ENCODE results near the gene CSTF3. TPM values are rescaled to one million over a fixed set of nuclear protein-coding genes. Genes with fewer than 3 reads are reported as not detected.

Gene CSTF3
- total and polyA plus RNA-seq, 10 of the 15 experiments (the other 5 are each of a cell fraction or from before 2014, with no cell fraction given): 25.4 to 63.5 (median 49.5) TPM

DNA sequence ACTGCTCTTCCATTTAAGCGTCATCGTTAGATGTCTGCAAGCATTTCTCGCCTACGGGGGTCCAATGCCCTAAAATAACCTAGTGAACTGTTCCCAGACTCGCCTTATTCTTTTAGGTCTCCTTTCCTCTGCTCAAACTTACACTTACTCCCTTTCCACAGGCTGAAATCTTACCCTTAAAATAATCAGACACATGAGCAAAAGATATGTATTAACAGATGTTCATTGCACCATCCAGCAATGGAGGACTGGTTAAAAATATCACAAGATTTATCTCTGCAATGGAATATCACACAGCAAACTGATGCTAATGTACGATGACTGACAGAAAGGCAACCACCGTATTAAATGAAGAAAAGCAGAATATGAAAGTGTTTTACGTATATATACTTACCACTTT lies 1.6 kb upstream of the CSTF3 start:
- ChIA-PET CTCF (interaction anchor here (1.6 to 5.5 kb wide), 2 partner anchors 166 to 580 kb away, joined by 4 to 134 read pairs; no protein-coding TSS in a partner anchor), RAD21 (ENCODE audit: unreplicated experiment) (interaction anchor here (1.7 kb wide), 1 partner anchor 163 kb away, joined by 7 read pairs; no protein-coding TSS in a partner anchor), POLR2A (no interaction called here), SMC1A (ENCODE audit: uncharacterized antibody, unreplicated experiment) (interaction anchor here (2.0 to 5.3 kb wide), 2 partner anchors 159 to 167 kb away, joined by 8 to 44 read pairs; no protein-coding TSS in a partner anchor)
- no peaks in the 10 kb centered on the region for H4K20me1 ChIP-seq (ENCODE audit: control insufficient read depth, insufficient read depth)
- DNase-seq (ENCODE audit: low read depth, low spot score): no peak
- H2AFZ ChIP-seq (ENCODE audit: control insufficient read depth, low read depth, low read length): no peak overlapping the region
- no peaks in the 10 kb centered on the region; the same call in 2 of the 3 replicates for H3K9me3 ChIP-seq (replicated peaks; ENCODE audit: control insufficient read depth, insufficient read depth, low read length)
- no peak for ATAC-seq
- in situ Hi-C loops (cut with MboI): no loop called here
- no peak for FAIRE-seq
- H3K27me3 ChIP-seq (replicated peaks in 1 of 2; ENCODE audit: control insufficient read depth in 2 of 2, insufficient read depth in 2 of 2, low read length in 1 of 2): no peaks in the 10 kb centered on the region
- no peak overlapping the region for H3K4me2 ChIP-seq (ENCODE audit: control insufficient read depth, insufficient read depth)
- 96% methylated on average over 8 of the region's 8 CpGs for WGBS (ENCODE audit: insufficient coverage, insufficient replicate concordance, low lambda C conversion rate, missing lambda C conversion rate)
- no peaks in the 10 kb centered on the region for H3K36me3 ChIP-seq (ENCODE audit: control insufficient read depth in 2 of 2, insufficient read depth in 2 of 2, low read length in 1 of 2)
- no peak overlapping the region for H3K27ac ChIP-seq (ENCODE audit: control insufficient read depth, insufficient read depth)
- H3K79me2 ChIP-seq (ENCODE audit: control insufficient read depth, insufficient read depth, low read length): peaks cover 45% of the 10 kb centered on the region
- no peak overlapping the region for H3K4me3 ChIP-seq
- BruUV-seq (replicated peaks): no TSS peak
- intact Hi-C loops (cut with micrococcal nuclease; ENCODE audit: unreplicated experiment): no loop called here
- no peak overlapping the region for H3K9ac ChIP-seq (ENCODE audit: control insufficient read depth, insufficient read depth, low read length)
- TF ChIP-seq LARP7 (IDR thresholded peaks at IDR 0.05): no peak
- no peak for TF ChIP-seq BCL11A (IDR thresholded peaks at IDR 0.05; ENCODE audit: low read depth, low read length)
- TF ChIP-seq CBX3 (IDR thresholded peaks at IDR 0.05; ENCODE audit: borderline replicate concordance, low read depth): no peak
- TF ChIP-seq RAD51 (IDR thresholded peaks at IDR 0.05): no peak
- TF ChIP-seq CREM (IDR thresholded peaks at IDR 0.05; ENCODE audit: low read depth): no peak
- TF ChIP-seq, protein P1, sequence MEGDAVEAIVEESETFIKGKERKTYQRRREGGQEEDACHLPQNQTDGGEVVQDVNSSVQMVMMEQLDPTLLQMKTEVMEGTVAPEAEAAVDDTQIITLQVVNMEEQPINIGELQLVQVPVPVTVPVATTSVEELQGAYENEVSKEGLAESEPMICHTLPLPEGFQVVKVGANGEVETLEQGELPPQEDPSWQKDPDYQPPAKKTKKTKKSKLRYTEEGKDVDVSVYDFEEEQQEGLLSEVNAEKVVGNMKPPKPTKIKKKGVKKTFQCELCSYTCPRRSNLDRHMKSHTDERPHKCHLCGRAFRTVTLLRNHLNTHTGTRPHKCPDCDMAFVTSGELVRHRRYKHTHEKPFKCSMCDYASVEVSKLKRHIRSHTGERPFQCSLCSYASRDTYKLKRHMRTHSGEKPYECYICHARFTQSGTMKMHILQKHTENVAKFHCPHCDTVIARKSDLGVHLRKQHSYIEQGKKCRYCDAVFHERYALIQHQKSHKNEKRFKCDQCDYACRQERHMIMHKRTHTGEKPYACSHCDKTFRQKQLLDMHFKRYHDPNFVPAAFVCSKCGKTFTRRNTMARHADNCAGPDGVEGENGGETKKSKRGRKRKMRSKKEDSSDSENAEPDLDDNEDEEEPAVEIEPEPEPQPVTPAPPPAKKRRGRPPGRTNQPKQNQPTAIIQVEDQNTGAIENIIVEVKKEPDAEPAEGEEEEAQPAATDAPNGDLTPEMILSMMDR (IDR thresholded peaks at IDR 0.05 in 2 of 3, conservative IDR thresholded peaks at IDR 0.05 in 1 of 3; ENCODE audit: control insufficient read depth in 2 of 3, extremely low read depth in 1 of 3, insufficient read depth in 1 of 3, low read depth in 3 of 3, low read length in 3 of 3): no peak
- no peak for TF ChIP-seq NR2F1 (conservative IDR thresholded peaks at IDR 0.05)
- no peak for TF ChIP-seq POLR2A (IDR thresholded peaks at IDR 0.05; ENCODE audit: low read depth, low read length)
- TF ChIP-seq DPF2 (IDR thresholded peaks at IDR 0.05): no peak
- no peak for TF ChIP-seq MYB (IDR thresholded peaks at IDR 0.05; ENCODE audit: borderline replicate concordance, low read depth, low read length)
- no peak for TF ChIP-seq EED (IDR thresholded peaks at IDR 0.05; ENCODE audit: low read depth)
- TF ChIP-seq KAT2A (conservative IDR thresholded peaks at IDR 0.05; ENCODE audit: control insufficient read depth, low read depth, low read length): no peak
- TF ChIP-seq, protein P2, sequence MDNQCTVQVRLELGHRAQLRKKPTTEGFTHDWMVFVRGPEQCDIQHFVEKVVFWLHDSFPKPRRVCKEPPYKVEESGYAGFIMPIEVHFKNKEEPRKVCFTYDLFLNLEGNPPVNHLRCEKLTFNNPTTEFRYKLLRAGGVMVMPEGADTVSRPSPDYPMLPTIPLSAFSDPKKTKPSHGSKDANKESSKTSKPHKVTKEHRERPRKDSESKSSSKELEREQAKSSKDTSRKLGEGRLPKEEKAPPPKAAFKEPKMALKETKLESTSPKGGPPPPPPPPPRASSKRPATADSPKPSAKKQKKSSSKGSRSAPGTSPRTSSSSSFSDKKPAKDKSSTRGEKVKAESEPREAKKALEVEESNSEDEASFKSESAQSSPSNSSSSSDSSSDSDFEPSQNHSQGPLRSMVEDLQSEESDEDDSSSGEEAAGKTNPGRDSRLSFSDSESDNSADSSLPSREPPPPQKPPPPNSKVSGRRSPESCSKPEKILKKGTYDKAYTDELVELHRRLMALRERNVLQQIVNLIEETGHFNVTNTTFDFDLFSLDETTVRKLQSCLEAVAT (IDR thresholded peaks at IDR 0.05): no peak
- no peak for TF ChIP-seq IRF4 (IDR thresholded peaks at IDR 0.05; ENCODE audit: low read depth, low read length)
- no peak for TF ChIP-seq KDM1A (IDR thresholded peaks at IDR 0.05; ENCODE audit: borderline replicate concordance)
- H3K4me1 ChIP-seq (ENCODE audit: control insufficient read depth, insufficient read depth, low read length): no peaks in the 10 kb centered on the region

Data from GM12878 (cell line).